Osteoblast (primary cell): ENCODE results near the gene VPS13D. TPM values are rescaled to one million over a fixed set of nuclear protein-coding genes. Genes with fewer than 3 reads are reported as not detected.

Source experiments
- DNase-seq: peaks from one replicate; pipeline ENCODE4 v3.0.0; 2011; ENCODE audit warnings: low spot score, mixed read lengths; ENCODE audit not compliant: insufficient read length; ENCODE audit errors: missing footprints
- H2AFZ ChIP-seq: 2 replicates; pipeline ENCODE4 v1.6.0; 2011; ENCODE audit warnings: mild to moderate bottlenecking, low read length
- H3K27ac ChIP-seq: 2 replicates; pipeline ENCODE4 v1.5.1; 2011; ENCODE audit warnings: mild to moderate bottlenecking, low read depth, low read length, moderate library complexity
- H3K27me3 ChIP-seq: 2 replicates; pipeline ENCODE4 v1.6.0; 2012; ENCODE audit warnings: mild to moderate bottlenecking, control low read depth, inconsistent platforms, low read length, moderate library complexity; ENCODE audit not compliant: insufficient read depth
- H3K36me3 ChIP-seq: 2 replicates; pipeline ENCODE4 v1.5.1; 2011; ENCODE audit warnings: mild to moderate bottlenecking, low read length, control low read depth, moderate library complexity; ENCODE audit not compliant: insufficient read depth
- H3K4me1 ChIP-seq: 2 replicates; pipeline ENCODE4 v1.5.1; 2011; ENCODE audit warnings: mild to moderate bottlenecking, low read length, control low read depth, moderate library complexity; ENCODE audit not compliant: insufficient read depth
- H3K4me2 ChIP-seq: 2 replicates; pipeline ENCODE4 v1.6.0; 2011; ENCODE audit warnings: mild to moderate bottlenecking, low read length; ENCODE audit not compliant: insufficient read depth
- H3K4me3 ChIP-seq: fragments of 200-600 bp; sonication (generic); 3 replicates; pipeline ENCODE4 v1.5.1; 2012; ENCODE audit warnings: mild to moderate bottlenecking, low read length, inconsistent platforms; ENCODE audit not compliant: insufficient read depth
- H3K79me2 ChIP-seq: 2 replicates; pipeline ENCODE4 v1.6.0; 2012; ENCODE audit warnings: mild to moderate bottlenecking, low read length, control low read depth, inconsistent platforms; ENCODE audit not compliant: insufficient read depth
- H3K9me3 ChIP-seq: 2 replicates; pipeline ENCODE4 v1.5.1; 2011; ENCODE audit warnings: low read depth, low read length, control low read depth
- H4K20me1 ChIP-seq: 2 replicates; pipeline ENCODE4 v1.6.0; 2012; ENCODE audit warnings: mild to moderate bottlenecking, low read length, control low read depth; ENCODE audit not compliant: insufficient read depth
- total RNA-seq: library from RNA; depleted of rRNA; stranded (reverse); fragments of >200 nt; gene quantifications from 2 replicates; pipeline ENCODE4 v1.2.3, GENCODE V29; 2012
- TF ChIP-seq, protein P1 (sequence below): IDR thresholded peaks from 2 replicates; pipeline ENCODE4 v1.5.1; 2011; ENCODE audit warnings: mild to moderate bottlenecking, low read depth, low read length, moderate library complexity; ENCODE audit errors: extremely low read depth

Gene VPS13D
- total RNA-seq, 1 donor, result 48.5 TPM

DNA sequence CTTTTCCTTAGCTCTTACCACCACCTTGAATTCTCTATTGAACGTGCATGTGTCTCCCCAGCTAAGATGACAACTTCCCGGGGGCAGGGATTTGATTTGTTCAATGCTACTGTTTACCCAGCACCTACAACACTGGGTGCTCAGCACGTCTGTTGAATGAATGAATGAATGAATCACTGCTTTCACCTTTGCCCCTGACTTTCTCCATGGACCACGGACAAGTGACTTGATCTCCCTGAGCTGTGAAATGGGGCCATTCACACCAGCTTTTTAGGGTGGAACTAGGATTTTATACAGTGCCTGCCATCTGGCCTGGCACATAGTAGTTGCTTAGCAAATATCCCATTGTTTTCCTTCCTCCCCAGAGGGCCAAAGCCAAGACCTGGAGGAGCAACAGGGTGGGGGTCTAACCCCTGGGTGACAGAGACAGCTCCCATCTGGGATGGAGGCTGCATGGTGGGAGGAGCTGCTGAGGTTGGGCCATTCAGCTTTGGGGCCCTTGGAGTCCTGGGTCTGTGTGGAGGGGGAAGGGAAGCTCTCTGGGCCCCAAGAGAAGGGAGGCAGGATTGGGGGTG, 47.3 kb upstream of the VPS13D start:
- no peaks in the 10 kb centered on the region for H4K20me1 ChIP-seq
- no peaks in the 10 kb centered on the region for H3K36me3 ChIP-seq
- peaks cover 48% of the 10 kb centered on the region for H3K79me2 ChIP-seq
- no peak overlapping the region for H3K27ac ChIP-seq
- no peak for DNase-seq
- no peak overlapping the region for H3K4me3 ChIP-seq
- TF ChIP-seq, protein P1, sequence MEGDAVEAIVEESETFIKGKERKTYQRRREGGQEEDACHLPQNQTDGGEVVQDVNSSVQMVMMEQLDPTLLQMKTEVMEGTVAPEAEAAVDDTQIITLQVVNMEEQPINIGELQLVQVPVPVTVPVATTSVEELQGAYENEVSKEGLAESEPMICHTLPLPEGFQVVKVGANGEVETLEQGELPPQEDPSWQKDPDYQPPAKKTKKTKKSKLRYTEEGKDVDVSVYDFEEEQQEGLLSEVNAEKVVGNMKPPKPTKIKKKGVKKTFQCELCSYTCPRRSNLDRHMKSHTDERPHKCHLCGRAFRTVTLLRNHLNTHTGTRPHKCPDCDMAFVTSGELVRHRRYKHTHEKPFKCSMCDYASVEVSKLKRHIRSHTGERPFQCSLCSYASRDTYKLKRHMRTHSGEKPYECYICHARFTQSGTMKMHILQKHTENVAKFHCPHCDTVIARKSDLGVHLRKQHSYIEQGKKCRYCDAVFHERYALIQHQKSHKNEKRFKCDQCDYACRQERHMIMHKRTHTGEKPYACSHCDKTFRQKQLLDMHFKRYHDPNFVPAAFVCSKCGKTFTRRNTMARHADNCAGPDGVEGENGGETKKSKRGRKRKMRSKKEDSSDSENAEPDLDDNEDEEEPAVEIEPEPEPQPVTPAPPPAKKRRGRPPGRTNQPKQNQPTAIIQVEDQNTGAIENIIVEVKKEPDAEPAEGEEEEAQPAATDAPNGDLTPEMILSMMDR, result no peak
- H3K27me3 ChIP-seq, result no peaks in the 10 kb centered on the region
- no peak overlapping the region for H2AFZ ChIP-seq
- no peaks in the 10 kb centered on the region for H3K9me3 ChIP-seq
- H3K4me2 ChIP-seq, result no peak overlapping the region
- H3K4me1 ChIP-seq, result peaks cover 41% of the 10 kb centered on the region

DNA sequence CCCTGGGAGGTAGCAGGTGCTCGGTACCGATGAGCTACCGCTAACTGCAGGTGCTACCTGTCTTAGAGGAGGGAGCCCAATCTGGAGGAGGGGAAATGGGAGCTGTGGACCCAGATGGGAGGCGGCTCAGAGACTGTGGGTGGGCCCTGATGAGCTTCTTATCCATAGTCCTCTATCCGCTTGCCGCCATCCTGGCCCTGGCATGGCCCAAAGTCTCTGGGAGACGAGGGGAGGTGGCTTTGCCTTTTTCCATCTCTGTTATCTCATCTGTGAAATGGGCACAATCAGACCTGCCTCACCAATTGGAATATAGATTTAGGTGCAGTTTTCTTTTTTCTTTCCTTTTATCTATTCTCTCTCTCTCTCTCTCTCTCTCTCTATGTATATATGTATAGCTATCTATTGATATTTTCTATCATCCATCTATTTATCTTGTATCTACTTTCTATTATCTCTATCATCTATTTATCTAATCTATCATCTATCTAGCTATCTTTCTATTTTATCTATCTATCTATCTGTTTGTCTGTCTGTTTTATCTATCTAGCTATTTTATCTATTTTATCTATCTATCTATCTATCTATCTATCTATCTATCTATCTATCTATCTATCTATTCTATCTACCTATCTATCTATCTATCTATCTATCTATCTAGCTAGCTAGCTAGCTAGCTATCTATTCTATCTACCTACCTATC, 46.6 kb upstream of the VPS13D start:
- TF ChIP-seq, protein P1, result no peak

DNA sequence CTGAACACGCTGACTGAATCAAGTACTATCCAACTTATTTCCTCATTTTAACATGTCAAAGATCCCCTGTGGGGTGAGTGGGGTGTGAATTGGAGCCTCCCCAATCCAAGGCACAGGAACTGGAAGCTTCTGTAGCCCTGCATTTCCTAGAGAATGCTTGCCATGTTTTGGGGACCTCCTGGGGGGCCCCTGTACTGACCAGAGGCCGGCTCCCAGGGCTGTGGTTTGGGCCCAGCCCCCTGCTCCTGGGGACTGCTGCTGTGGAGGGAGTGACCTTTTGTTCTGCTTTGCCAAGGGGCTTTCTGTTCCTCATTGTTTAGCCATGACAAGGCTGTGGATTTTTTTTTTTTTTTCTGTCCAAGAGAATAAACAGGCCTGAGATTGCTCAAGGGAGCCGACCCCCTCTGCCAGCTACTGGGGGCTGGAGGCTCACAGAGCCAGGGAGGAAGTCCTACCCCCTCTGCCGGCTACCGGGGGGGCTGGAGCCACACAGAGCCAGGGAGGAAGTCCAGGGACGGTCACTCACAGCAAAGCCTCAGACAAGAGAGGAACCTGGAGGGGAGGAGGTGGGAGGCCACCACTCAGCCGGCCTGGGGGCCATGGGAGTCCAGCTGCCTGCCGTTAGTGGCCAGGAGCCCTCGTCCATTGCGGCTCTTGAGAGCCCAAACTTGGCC, 45.7 kb upstream of the VPS13D start:
- Histone ChIP-seq H3K27ac (peak overlapping the region; percentile 72), H3K4me3 (peak overlapping the region; percentile 42), H2AFZ (peak overlapping the region; percentile 81), H3K4me2 (peak overlapping the region; percentile 59), H4K20me1 (peaks cover 4% of the 10 kb centered on the region), H3K9me3 (no peaks in the 10 kb centered on the region), H3K27me3 (no peaks in the 10 kb centered on the region), H3K79me2 (peaks cover 56% of the 10 kb centered on the region), H3K4me1 (peaks cover 24% of the 10 kb centered on the region), H3K36me3 (no peaks in the 10 kb centered on the region)
- TF ChIP-seq, protein P1, result peak; percentile 35
- peak; percentile 96 for DNase-seq

More for the DNA sequence above, 46.6 kb upstream of the VPS13D start:
- peaks cover 2% of the 10 kb centered on the region for H4K20me1 ChIP-seq
- H3K9me3 ChIP-seq, result no peaks in the 10 kb centered on the region
- H2AFZ ChIP-seq, result no peak overlapping the region
- peaks cover 55% of the 10 kb centered on the region for H3K79me2 ChIP-seq
- H3K27ac ChIP-seq, result no peak overlapping the region
- H3K27me3 ChIP-seq, result no peaks in the 10 kb centered on the region
- peaks cover 33% of the 10 kb centered on the region for H3K4me1 ChIP-seq
- H3K4me3 ChIP-seq, result no peak overlapping the region
- no peak for DNase-seq
- no peaks in the 10 kb centered on the region for H3K36me3 ChIP-seq
- no peak overlapping the region for H3K4me2 ChIP-seq
